Pancreas (tissue), 10 donors: ENCODE data around the gene MSI2. TPM values are rescaled to one million over a fixed set of nuclear protein-coding genes. Genes with fewer than 3 reads are reported as not detected.

Experiments used
- ATAC-seq, 4 donors: fragments of 200-7000 bp; cut with Tn5 transposase; one replicate each; pipeline versions ENCODE4 v1.8.0 to v1.9.1; 2020; ENCODE audit warnings: mild to moderate bottlenecking in 4 of 4, moderate library complexity in 4 of 4
- DNase-seq, 6 donors: peaks; one replicate each; pipeline ENCODE4 v3.0.0-alpha.2; 2020
- FAIRE-seq: peaks from 2 replicates; lab custom pipeline; 2012; peaks lifted over from hg19 to GRCh38; lab: Jason Lieb, UNC
- H3K27ac ChIP-seq, 4 donors: fragments of 200-600 bp; sonication (generic); 1 replicate in 3 of 4; 2 replicates in 1 of 4; pipeline versions ENCODE4 v1.5.0 to v1.8.0; 2020
- H3K27me3 ChIP-seq, 4 donors: fragments of 200-600 bp; one replicate each; pipeline ENCODE4 v1.8.0; 2021
- H3K36me3 ChIP-seq, 3 donors: fragments of 200-600 bp; sonication (generic) in 1 of 3; one replicate each; pipeline versions ENCODE4 v1.5.0 to v1.8.0; 2020 to 2021
- H3K4me1 ChIP-seq, 3 donors: fragments of 200-600 bp; one replicate each; pipeline ENCODE4 v1.8.0; 2021
- H3K4me3 ChIP-seq, 4 donors: fragments of 200-600 bp; sonication (generic) in 2 of 4; one replicate each; pipeline versions ENCODE4 v1.5.0 to v1.8.0; 2020 to 2021
- H3K9me3 ChIP-seq, 4 donors: fragments of 200-600 bp; one replicate each; pipeline ENCODE4 v1.8.0; 2021
- WGBS, 2 donors: extraction: QIAGEN DNeasy Blood & Tissue Kit; methylation state at CpG; one replicate each; pipeline ENCODE4 v1.1.7; 2013; 5-methylcytosine and 5-hydroxymethylcytosine counted together
- intact Hi-C, 3 donors: fragments of 100-400 bp; cut with DNase I; formaldehyde crosslinking; loops; one replicate each; pipeline versions ENCODE4 v1.11.1 to v1.14.2; 2022
- polyA plus RNA-seq, 2 donors: library from polyadenylated mRNA; stranded (reverse); fragments of 200-250 nt; gene quantifications; one replicate each; pipeline ENCODE4 v1.2.3, GENCODE V29; 2013
- total RNA-seq, 6 donors: library from RNA; stranded (reverse); fragmentation: NEBNext Ultra II Directional in 4 of 6; extraction: Animal tissue kit (Norgen Biotek cat#: 25700) in 4 of 6; gene quantifications; one replicate each; pipeline versions ENCODE4 v1.2.1 to v1.2.4, GENCODE V29; 2021 to 2023
- TF ChIP-seq, protein P1 (sequence below), 4 donors: fragments of 200-600 bp; sonication (generic) in 3 of 4; IDR thresholded peaks; one replicate each; pipeline versions ENCODE4 v1.5.0 to v1.8.0; 2021; ENCODE audit warnings: antibody characterized with exemption in 4 of 4
- donor health status: healthy with polysubstance abuse.
- donor health status: DM: no; HTN: no; CAD: no; lungs with moderate emphysema.
- donor health status: DM: no; HTN: no; CAD: no.
- donor health status: control.
- donor health status: control.
- donor health status: Bipolar disorder and iron deficiency.
- donor health status: DM: yes; HTN: yes; CAD: no.
- donor health status: DM: no; HTN: no; CAD: no.
- donor health status: DM: no; HTN: no; CAD: no.
- donor health status: DM: yes; HTN: yes; CAD: no.

The MSI2 gene
- total and polyA plus RNA-seq, 8 donors: 10.4 to 48.9 (median 30.1) TPM

DNA sequence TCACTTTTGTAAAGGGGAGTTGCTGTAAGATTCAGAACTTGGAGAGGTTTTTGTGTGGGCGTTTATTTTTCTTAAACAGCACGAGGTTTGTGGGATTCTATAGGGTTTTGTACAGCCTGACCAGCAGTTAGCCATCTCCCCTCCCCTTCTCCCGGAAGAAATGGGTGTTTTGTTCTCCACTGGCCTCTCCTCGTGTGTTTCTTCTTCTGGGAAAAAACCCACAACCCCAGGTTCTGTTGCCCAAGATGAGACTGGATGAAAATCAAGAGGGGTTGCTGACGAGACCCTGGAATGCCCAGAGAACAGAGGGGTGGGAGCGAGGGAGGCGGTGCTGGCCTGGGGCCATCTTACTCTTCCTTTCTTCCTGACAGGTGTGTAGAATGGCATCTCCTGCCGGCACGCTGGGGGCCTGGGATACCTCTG is 186.1 kb downstream of the MSI2 start:
- no peaks in the 10 kb centered on the region for H3K36me3 ChIP-seq
- no peaks in the 10 kb centered on the region for H3K9me3 ChIP-seq
- FAIRE-seq: no peak
- TF ChIP-seq, protein P1, sequence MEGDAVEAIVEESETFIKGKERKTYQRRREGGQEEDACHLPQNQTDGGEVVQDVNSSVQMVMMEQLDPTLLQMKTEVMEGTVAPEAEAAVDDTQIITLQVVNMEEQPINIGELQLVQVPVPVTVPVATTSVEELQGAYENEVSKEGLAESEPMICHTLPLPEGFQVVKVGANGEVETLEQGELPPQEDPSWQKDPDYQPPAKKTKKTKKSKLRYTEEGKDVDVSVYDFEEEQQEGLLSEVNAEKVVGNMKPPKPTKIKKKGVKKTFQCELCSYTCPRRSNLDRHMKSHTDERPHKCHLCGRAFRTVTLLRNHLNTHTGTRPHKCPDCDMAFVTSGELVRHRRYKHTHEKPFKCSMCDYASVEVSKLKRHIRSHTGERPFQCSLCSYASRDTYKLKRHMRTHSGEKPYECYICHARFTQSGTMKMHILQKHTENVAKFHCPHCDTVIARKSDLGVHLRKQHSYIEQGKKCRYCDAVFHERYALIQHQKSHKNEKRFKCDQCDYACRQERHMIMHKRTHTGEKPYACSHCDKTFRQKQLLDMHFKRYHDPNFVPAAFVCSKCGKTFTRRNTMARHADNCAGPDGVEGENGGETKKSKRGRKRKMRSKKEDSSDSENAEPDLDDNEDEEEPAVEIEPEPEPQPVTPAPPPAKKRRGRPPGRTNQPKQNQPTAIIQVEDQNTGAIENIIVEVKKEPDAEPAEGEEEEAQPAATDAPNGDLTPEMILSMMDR (IDR thresholded peaks at IDR 0.05): no peak
- intact Hi-C loops: no loop called here
- H3K27me3 ChIP-seq: no peaks in the 10 kb centered on the region
- H3K4me1 ChIP-seq: no peaks in the 10 kb centered on the region
- no peak for DNase-seq
- H3K4me3 ChIP-seq: no peak overlapping the region
- H3K27ac ChIP-seq: no peak overlapping the region
- 82 to 87% methylated on average over 9 of the region's 9 CpGs for WGBS, 2 donors
- ATAC-seq: no peak

DNA sequence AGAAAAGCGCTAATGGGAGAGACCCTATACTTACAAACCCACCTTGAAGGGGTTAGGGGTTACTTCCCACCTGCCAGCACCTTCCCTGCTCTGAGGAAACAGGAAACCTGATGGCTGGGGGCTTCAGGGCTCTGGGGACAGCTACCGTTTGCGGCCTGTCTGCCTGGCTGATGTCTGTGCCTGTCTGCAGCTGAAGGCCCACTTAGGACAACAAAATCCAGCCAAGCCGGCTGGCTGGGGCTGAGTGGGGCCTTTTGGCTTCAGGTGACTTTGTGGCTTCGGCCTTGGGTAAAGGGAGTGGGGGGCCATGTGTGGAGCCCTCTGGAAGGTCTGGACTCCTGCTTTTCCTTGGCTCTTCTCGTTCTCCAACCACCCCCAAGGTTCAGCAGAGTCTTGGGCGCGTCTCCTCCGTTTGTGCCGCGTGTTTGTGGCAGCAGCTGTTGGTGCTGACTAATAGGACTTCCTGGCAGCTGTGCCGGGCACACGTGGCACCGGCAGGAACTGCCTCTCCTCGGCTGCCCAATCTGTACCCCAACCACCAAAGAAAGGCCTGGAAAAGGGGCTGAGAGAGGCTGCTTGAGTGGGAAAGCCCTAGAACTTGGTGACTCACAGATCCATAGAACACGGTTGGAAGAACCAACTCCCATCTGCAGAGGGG is 186.7 kb downstream of the MSI2 start:
- Histone ChIP-seq H3K4me1 (no peaks in the 10 kb centered on the region), H3K4me3 (no peak overlapping the region), H3K36me3 (no peaks in the 10 kb centered on the region), H3K9me3 (no peaks in the 10 kb centered on the region), H3K27me3 (no peaks in the 10 kb centered on the region), H3K27ac (no peak overlapping the region)
- WGBS, 2 donors: 76 to 82% methylated on average over 16 of the region's 16 CpGs
- no peak for DNase-seq
- TF ChIP-seq, protein P1 (IDR thresholded peaks at IDR 0.05): no peak
- ATAC-seq: peak in 3 of 4 donors; percentile 8 to 49 (median 29)
- FAIRE-seq: no peak
- intact Hi-C loops: no loop called here

DNA sequence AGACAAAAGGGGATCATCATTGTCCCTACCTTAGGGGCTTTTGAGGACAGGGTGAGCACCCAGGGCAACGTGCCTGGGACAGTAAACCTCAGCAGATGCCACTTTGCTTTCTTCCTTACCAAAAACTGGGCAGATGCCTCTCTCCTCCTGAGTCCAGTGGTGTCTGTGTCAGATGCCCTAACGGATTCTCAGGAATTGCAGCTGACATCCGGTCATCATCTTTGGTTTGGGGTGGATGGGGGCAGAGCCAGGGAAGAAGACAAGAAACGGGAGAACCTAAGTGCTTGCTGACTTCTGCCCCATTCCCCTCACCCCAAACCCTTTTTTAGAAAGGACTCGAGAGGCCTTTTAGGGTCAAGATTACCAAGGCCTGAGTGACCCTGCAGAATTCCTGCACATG is 187.5 kb downstream of the MSI2 start:
- 92 to 93% methylated on average over 5 of the region's 5 CpGs for WGBS, 2 donors
- FAIRE-seq (no peak), DNase-seq (no peak), ATAC-seq (no peak)
- intact Hi-C loops: no loop called here
- Histone ChIP-seq H3K4me3 (no peak overlapping the region), H3K27ac (no peak overlapping the region), H3K9me3 (no peaks in the 10 kb centered on the region), H3K27me3 (no peaks in the 10 kb centered on the region), H3K36me3 (no peaks in the 10 kb centered on the region), H3K4me1 (no peaks in the 10 kb centered on the region)
- TF ChIP-seq, protein P1 (IDR thresholded peaks at IDR 0.05): no peak

DNA sequence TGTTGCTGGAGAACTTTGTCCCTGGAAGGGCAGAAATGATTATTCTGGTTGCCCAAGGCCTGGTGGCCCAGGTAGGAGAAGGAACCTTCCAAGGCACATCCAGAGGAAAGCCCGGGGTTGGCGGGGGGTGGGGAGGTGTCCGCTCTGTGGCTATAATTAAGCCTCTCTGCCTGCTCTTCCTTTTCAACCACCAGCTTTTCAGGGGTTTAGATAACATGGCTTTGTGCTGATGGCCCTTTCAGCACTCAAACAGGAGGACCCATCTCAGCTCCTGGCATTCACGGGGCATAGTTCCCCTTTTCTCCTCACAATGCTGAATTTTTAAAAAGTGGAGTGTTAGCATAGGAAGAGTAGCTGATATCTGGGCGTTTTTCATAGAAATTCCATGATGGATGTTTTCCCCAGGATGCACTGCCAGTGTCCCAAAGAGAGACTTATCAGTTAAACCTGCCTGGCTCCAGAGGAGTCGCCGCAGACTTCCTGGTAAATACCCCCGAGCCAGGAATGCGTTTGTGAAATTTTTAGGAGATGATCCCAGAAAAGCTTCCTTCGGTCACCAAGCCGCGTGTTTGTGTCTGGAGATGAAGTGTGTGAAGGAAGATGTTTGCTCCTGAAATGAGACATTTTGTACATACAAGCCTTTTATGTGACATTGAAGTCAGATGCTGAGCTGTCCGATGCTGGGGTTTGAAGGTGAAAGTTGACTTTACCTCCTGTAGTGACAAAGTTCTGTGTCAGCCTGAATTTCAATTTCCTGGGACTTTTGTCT is 188.5 kb downstream of the MSI2 start:
- FAIRE-seq: no peak
- ATAC-seq: no peak
- H3K9me3 ChIP-seq: no peaks in the 10 kb centered on the region
- H3K4me1 ChIP-seq: no peaks in the 10 kb centered on the region
- H3K36me3 ChIP-seq: no peaks in the 10 kb centered on the region
- H3K27ac ChIP-seq: no peak overlapping the region
- TF ChIP-seq, protein P1 (IDR thresholded peaks at IDR 0.05): no peak
- 72 to 78% methylated on average over 13 of the region's 13 CpGs for WGBS, 2 donors
- H3K27me3 ChIP-seq: no peaks in the 10 kb centered on the region
- intact Hi-C loops: no loop called here
- DNase-seq: no peak
- H3K4me3 ChIP-seq: no peak overlapping the region
